GM10266 (cell line): ENCODE measurements around the gene POU3F3.

Experiments
- DNase-seq: peaks from one replicate; pipeline ENCODE4 v3.0.0; 2012; ENCODE audit errors: extremely low spot score
- TF ChIP-seq, protein P1 (sequence below): IDR thresholded peaks from 2 replicates; pipeline ENCODE4 v1.5.1; 2012; ENCODE audit warnings: mild to moderate bottlenecking, low read depth; ENCODE audit not compliant: control insufficient read depth, insufficient read depth; ENCODE audit errors: missing control alignments

The POU3F3 gene

DNA sequence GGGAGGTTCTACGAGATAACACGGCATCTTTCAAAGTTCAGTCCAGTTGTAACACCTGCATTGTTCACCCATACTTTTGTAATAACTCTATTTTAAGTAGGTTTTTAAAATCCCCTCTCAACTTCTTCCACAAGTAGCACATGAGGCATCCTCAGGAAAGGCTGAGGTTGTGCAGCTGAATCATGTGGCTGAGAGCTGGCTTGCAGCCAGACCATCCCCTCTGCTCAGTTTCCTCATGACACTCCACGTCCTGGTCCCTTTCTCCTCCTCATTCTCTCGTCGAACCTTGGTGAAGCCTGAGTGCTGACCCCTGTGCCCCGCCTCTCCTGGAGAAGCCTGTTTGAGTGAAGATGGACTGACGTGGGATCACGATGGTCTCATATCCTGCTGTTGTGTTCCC is 42.5 kb downstream of the POU3F3 start:
- DNase-seq = no peak
- TF ChIP-seq, protein P1, sequence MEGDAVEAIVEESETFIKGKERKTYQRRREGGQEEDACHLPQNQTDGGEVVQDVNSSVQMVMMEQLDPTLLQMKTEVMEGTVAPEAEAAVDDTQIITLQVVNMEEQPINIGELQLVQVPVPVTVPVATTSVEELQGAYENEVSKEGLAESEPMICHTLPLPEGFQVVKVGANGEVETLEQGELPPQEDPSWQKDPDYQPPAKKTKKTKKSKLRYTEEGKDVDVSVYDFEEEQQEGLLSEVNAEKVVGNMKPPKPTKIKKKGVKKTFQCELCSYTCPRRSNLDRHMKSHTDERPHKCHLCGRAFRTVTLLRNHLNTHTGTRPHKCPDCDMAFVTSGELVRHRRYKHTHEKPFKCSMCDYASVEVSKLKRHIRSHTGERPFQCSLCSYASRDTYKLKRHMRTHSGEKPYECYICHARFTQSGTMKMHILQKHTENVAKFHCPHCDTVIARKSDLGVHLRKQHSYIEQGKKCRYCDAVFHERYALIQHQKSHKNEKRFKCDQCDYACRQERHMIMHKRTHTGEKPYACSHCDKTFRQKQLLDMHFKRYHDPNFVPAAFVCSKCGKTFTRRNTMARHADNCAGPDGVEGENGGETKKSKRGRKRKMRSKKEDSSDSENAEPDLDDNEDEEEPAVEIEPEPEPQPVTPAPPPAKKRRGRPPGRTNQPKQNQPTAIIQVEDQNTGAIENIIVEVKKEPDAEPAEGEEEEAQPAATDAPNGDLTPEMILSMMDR = no peak

DNA sequence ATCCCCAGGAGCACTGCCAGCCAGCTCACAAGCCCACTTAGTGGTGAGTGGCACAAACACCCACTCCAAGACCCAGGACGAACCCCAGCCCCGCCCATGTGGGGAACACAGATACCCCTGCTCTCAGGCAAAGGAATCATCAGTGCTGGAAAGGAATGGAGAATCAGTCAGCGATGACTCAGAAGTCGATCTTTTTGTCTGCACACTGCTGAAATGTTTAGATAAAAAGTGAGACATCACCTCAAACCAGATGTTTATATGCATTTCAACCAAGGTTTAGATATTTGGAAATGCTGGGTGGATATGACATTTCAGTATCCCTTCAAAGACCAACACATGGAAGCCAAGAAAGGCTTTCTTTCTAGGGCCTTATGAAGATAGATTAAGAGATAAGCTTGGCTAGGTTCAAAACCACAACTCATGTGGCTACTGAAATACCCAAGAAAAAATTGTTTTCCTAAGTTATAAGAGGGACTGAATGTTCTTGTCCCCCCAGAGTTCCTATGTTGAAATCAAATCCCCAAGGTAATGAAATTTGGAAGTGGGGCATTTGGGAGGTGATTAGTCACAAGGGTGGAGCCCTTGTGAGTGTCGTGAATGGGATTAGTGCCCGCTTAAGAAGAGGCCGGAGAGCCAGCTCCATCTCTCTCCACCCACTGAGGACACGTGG is 43.7 kb downstream of the POU3F3 start:
- TF ChIP-seq, protein P1 = no peak
- DNase-seq = no peak

DNA sequence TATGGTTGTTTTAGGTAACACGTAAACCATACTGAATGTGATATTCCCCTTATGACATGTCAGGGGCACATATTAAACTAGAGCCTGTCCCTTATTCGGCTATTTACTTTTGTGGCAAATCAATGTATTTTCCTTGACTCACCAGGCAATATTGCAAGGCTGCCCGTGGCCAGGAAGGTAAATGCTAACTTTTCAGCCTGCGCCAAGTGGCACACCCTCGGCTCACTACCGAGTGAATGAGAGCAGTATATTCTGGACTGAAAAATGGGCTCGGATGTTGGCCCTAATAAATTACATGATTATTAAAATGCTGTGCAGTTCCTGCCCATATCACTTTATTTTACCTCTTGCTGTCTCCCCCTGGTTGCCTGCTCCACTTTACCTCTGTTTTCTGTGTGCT is 46.7 kb downstream of the POU3F3 start:
- DNase-seq = no peak

DNA sequence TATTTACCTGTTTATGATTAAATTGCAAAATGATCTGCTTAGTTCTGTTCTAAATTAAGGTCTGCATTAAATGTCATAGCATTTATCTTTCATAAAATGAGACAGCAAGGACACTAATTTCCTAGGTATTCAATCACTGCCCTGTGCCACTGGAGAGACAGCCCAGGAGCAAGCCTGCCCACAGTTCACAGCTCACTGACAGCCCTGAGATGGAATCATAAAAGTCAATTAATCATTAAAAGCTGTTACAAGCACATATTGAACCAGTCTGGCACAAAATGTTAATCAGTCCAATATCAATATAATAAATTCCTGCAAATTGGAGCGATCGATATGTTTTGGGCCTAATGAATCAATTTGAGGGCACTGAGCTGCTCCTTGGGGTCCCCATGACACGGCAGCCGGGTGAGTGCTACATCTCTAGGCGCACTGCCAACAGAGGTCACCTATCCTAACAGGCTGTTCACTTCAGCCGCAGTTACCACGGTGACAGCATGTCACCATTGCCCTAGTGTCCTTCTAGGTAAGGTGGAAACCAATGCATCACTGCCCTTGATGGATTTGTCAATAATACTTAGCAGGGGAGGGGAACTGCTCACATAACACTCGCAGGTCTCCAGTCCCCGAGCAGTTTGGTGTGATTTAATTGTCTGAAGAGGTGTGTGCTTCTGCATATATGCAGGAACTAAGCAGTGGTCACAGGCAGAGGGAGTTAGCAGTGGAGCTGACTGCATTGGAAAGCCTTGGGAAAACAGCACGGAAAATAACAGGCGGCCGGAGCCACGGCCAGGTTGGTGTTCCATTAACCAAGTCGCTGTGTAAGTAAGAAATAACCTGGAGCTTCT is 47.3 kb downstream of the POU3F3 start:
- DNase-seq = no peak
- TF ChIP-seq, protein P1 = no peak

More for the DNA sequence above, 46.7 kb downstream of the POU3F3 start:
- TF ChIP-seq, protein P1 = no peak

DNA sequence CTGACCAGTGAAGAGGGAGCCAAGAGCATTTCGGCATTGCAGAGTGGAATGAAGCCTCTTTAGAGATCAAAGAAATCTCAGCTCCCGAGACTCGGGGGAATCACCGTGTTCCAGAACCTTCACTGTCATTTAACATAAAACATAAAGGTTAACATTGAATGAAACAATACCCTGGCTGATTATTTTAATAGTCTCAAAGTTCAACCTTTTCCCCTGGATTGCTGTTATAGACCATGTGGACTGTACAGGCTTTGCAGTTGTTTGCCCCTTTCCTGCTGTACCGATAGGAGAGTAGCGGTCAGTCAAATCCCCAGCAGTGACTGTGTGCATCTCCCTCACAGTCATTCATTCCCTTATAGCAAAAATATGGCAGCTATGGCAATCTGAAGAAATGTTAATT is 48.4 kb downstream of the POU3F3 start:
- TF ChIP-seq, protein P1 = no peak

More for the DNA sequence above, 48.4 kb downstream of the POU3F3 start:
- no peak for DNase-seq
